K562 (cell line): ENCODE results near the gene PGD. TPM values are rescaled to one million over a fixed set of nuclear protein-coding genes. Genes with fewer than 3 reads are reported as not detected.

Experiments
- UBTF ChIP-seq, 2 experiments: IDR thresholded peaks; 2 replicates each; pipeline ENCODE4 v1.6.1; 2012; ENCODE audit warnings: improper control_type of control experiment in 2 of 2, low read depth in 2 of 2, low read length in 2 of 2, borderline replicate concordance in 1 of 2
- USF2 ChIP-seq: sonication (generic); formaldehyde crosslinking; IDR thresholded peaks from 2 replicates; pipeline ENCODE4 v1.5.0; 2020; ENCODE audit warnings: missing genetic modification reagents
- ZNF12 ChIP-seq: sonication (generic); formaldehyde crosslinking; IDR thresholded peaks from 2 replicates; pipeline ENCODE4 v1.4.0; 2020; ENCODE audit warnings: mild to moderate bottlenecking, missing genetic modification reagents
- ZNF24 ChIP-seq: fragments of 450-650 bp; IDR thresholded peaks from 2 replicates; pipeline ENCODE4 v1.6.1; 2016
- polyA plus RNA-seq, 8 experiments: library from polyadenylated mRNA; depleted of rRNA in 4 of 8; stranded (reverse) in 5 of 8; unstranded in 3 of 8; fragments of >200 nt; fragmentation: Nextera tagmentation in 2 of 8; fragmentation: Illumina TruSeq in 1 of 8; extraction: Ambion mirVana in 2 of 8; extraction: Trizol in 1 of 8; gene quantifications; 2 replicates each; pipeline versions ENCODE4 v1.2.1 to v1.2.3, GENCODE V29; 2011 to 2014; ENCODE audit warnings: inconsistent platforms in 1 of 8, missing spikeins in 1 of 8
- total RNA-seq, 7 experiments: library from RNA; depleted of rRNA in 6 of 7; stranded (reverse); fragments of >200 nt in 6 of 7; fragmentation: Illumina TruSeq in 2 of 7; extraction: Trizol in 2 of 7; gene quantifications; 2 replicates each; pipeline versions ENCODE4 v1.2.1 to v1.2.3, GENCODE V29; 2011 to 2021; ENCODE audit warnings: low replicate concordance in 1 of 7
- TF ChIP-seq, protein P1 (sequence below): fragments of 200-800 bp; sonication (Bioruptor generic); IDR thresholded peaks from 2 replicates; pipeline ENCODE4 v1.6.1; 2016; ENCODE audit warnings: missing genetic modification characterization, missing compliant biosample characterization
- TF ChIP-seq, protein P2 (sequence below): fragments of 250-450 bp; sonication (Bioruptor Pico); IDR thresholded peaks from 2 replicates; pipeline ENCODE4 v1.9.0; 2021; ENCODE audit warnings: mild to moderate bottlenecking, inconsistent platforms

The PGD gene
- total and polyA plus RNA-seq, 9 of the 15 experiments (the other 6 are each of a cell fraction or from before 2014, with no cell fraction given) = 177 to 542 (median 270) TPM

DNA sequence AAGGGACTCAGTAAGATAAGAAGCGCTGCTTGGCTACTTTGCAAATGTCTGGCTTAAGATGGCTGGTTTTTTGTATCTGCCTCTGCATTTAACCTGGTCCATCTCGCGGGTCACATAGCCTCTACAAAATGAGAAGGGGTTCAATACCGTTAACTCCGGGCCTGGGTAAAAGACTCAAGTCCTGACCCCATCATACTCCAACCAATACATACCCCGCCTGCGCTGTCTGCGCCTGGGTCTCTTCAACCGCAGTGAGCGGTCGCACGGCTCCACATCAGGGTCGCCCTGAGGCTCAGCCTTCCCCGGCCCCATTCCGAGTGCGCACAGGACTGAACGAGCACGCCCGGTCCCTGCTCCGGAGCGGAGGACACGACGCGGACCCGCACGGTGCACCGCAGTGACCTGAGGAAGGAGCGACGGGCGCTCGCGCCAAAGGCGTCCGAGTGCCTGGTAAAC is 558 bp upstream of the PGD start (continued):
- TF ChIP-seq, protein P1, sequence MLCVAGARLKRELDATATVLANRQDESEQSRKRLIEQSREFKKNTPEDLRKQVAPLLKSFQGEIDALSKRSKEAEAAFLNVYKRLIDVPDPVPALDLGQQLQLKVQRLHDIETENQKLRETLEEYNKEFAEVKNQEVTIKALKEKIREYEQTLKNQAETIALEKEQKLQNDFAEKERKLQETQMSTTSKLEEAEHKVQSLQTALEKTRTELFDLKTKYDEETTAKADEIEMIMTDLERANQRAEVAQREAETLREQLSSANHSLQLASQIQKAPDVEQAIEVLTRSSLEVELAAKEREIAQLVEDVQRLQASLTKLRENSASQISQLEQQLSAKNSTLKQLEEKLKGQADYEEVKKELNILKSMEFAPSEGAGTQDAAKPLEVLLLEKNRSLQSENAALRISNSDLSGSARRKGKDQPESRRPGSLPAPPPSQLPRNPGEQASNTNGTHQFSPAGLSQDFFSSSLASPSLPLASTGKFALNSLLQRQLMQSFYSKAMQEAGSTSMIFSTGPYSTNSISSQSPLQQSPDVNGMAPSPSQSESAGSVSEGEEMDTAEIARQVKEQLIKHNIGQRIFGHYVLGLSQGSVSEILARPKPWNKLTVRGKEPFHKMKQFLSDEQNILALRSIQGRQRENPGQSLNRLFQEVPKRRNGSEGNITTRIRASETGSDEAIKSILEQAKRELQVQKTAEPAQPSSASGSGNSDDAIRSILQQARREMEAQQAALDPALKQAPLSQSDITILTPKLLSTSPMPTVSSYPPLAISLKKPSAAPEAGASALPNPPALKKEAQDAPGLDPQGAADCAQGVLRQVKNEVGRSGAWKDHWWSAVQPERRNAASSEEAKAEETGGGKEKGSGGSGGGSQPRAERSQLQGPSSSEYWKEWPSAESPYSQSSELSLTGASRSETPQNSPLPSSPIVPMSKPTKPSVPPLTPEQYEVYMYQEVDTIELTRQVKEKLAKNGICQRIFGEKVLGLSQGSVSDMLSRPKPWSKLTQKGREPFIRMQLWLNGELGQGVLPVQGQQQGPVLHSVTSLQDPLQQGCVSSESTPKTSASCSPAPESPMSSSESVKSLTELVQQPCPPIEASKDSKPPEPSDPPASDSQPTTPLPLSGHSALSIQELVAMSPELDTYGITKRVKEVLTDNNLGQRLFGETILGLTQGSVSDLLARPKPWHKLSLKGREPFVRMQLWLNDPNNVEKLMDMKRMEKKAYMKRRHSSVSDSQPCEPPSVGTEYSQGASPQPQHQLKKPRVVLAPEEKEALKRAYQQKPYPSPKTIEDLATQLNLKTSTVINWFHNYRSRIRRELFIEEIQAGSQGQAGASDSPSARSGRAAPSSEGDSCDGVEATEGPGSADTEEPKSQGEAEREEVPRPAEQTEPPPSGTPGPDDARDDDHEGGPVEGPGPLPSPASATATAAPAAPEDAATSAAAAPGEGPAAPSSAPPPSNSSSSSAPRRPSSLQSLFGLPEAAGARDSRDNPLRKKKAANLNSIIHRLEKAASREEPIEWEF (CRISPR knock-in tag) = no peak
- TF ChIP-seq USF2 (CRISPR knock-in tag) = no peak
- TF ChIP-seq, protein P2, sequence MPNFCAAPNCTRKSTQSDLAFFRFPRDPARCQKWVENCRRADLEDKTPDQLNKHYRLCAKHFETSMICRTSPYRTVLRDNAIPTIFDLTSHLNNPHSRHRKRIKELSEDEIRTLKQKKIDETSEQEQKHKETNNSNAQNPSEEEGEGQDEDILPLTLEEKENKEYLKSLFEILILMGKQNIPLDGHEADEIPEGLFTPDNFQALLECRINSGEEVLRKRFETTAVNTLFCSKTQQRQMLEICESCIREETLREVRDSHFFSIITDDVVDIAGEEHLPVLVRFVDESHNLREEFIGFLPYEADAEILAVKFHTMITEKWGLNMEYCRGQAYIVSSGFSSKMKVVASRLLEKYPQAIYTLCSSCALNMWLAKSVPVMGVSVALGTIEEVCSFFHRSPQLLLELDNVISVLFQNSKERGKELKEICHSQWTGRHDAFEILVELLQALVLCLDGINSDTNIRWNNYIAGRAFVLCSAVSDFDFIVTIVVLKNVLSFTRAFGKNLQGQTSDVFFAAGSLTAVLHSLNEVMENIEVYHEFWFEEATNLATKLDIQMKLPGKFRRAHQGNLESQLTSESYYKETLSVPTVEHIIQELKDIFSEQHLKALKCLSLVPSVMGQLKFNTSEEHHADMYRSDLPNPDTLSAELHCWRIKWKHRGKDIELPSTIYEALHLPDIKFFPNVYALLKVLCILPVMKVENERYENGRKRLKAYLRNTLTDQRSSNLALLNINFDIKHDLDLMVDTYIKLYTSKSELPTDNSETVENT = 0 out of 2 replicates have a peak, but pooled peaks have one; percentile 3
- TF ChIP-seq UBTF (IDR thresholded peaks at IDR 0.05; ENCODE audit: borderline replicate concordance in 1 of 2, low read depth in 2 of 2, low read length in 2 of 2) = 0 out of 4 replicates have a peak, but pooled peaks of 1 of the 2 experiments have one; percentile 23
- TF ChIP-seq ZNF24 = peak; percentile 61; the same call in 1 of the 2 replicates
- no peak; the same call in 1 of the 2 replicates for TF ChIP-seq ZNF12 (CRISPR knock-in tag)
